SU-DHL-6 (cell line): Measurements from ENCODE around the gene CHGA.
A peak's percentile ranks its signal among the peaks of the same experiment; 100 is the strongest.

Experiments
- H2AFZ ChIP-seq: fragments of 200-600 bp; sonication (generic); 2 replicates; pipeline ENCODE4 v1.6.1; 2014; ENCODE audit warnings: low read depth, mild to moderate bottlenecking, moderate library complexity, mixed read lengths, antibody characterized with exemption, low read length; ENCODE audit not compliant: severe bottlenecking
- H3F3A ChIP-seq: fragments of 200-600 bp; shearing (Covaris generic); 2 replicates; pipeline ENCODE4 v1.6.0; 2016; ENCODE audit warnings: antibody characterized with exemption, mild to moderate bottlenecking; ENCODE audit not compliant: insufficient read depth
- H3K27ac ChIP-seq: fragments of 200-600 bp; sonication (generic); 2 replicates; pipeline ENCODE4 v1.5.1; 2016; ENCODE audit warnings: low read depth, mild to moderate bottlenecking, low read length, moderate library complexity, mixed read lengths
- H3K27me3 ChIP-seq: fragments of 200-600 bp; sonication (generic), shearing (Covaris generic); 2 replicates; pipeline ENCODE4 v1.6.0; 2014; ENCODE audit warnings: mild to moderate bottlenecking, low read length
- H3K36me3 ChIP-seq: fragments of 200-600 bp; sonication (generic); 2 replicates; pipeline ENCODE4 v1.6.1; 2014; ENCODE audit warnings: mild to moderate bottlenecking, low read length, mixed read lengths
- H3K4me2 ChIP-seq: fragments of 300-600, 200-600 bp; shearing (Covaris generic), sonication (generic); 2 replicates; pipeline ENCODE4 v1.6.0; 2014; ENCODE audit warnings: low read length, low read depth, mild to moderate bottlenecking; ENCODE audit not compliant: poor library complexity, severe bottlenecking
- H3K4me3 ChIP-seq: fragments of 200-600 bp; sonication (generic); 2 replicates; pipeline ENCODE4 v1.5.1; 2014; ENCODE audit warnings: antibody characterized with exemption, low read length, mild to moderate bottlenecking, mixed read lengths; ENCODE audit not compliant: insufficient read depth, poor library complexity, severe bottlenecking
- H3K79me2 ChIP-seq: fragments of 200-600 bp; sonication (generic); 2 replicates; pipeline ENCODE4 v1.6.1; 2014; ENCODE audit warnings: mild to moderate bottlenecking, low read length, moderate library complexity; ENCODE audit not compliant: insufficient read depth
- H3K9ac ChIP-seq: fragments of 200-600 bp; sonication (generic); 2 replicates; pipeline ENCODE4 v1.7.0; 2014; ENCODE audit warnings: mild to moderate bottlenecking, low read length
- H3K9me2 ChIP-seq: fragments of 200-600 bp; sonication (generic); replicated peaks from 2 replicates; pipeline ENCODE4 v1.6.1; 2014; ENCODE audit warnings: low read length; ENCODE audit not compliant: insufficient read depth
- H3K9me3 ChIP-seq: fragments of 200-600 bp; sonication (generic); 2 replicates; pipeline ENCODE4 v1.6.1; 2014; ENCODE audit warnings: low read length, mixed read lengths; ENCODE audit not compliant: insufficient read depth
- H4K20me1 ChIP-seq: fragments of 200-600 bp; sonication (generic); 2 replicates; pipeline ENCODE4 v1.6.1; 2014; ENCODE audit warnings: low read depth, mild to moderate bottlenecking, antibody characterized with exemption, low read length, moderate library complexity, mixed read lengths
- EZH2phosphoT487 ChIP-seq: fragments of 200-600 bp; sonication (generic), shearing (Covaris generic); conservative IDR thresholded peaks from 2 replicates; pipeline ENCODE4 v1.6.1; 2018; ENCODE audit warnings: mild to moderate bottlenecking, antibody characterized with exemption, low read length, moderate library complexity, mixed read lengths
- TF ChIP-seq, protein P1 (sequence below): fragments of 200-600 bp; sonication (generic); IDR thresholded peaks from one replicate; pipeline ENCODE4 v1.5.1; 2017; ENCODE audit warnings: antibody characterized with exemption, mild to moderate bottlenecking, low read length, moderate library complexity; ENCODE audit not compliant: insufficient read depth, poor library complexity, severe bottlenecking

The CHGA gene

GRCh38 chr14:92974541-92975345 is 51.8 kb downstream of the CHGA start:
- Histone ChIP-seq H3K9me3 (peaks cover 32% of the 10 kb centered on the region), H4K20me1 (no peaks in the 10 kb centered on the region), H3K27ac (no peak overlapping the region), H3K4me3 (no peak overlapping the region), H3K9me2 (no peaks in the 10 kb centered on the region), H3F3A (no peaks in the 10 kb centered on the region), H3K79me2 (no peaks in the 10 kb centered on the region), H2AFZ (no peak overlapping the region), H3K4me2 (no peak overlapping the region), H3K36me3 (no peaks in the 10 kb centered on the region), H3K27me3 (no peaks in the 10 kb centered on the region), H3K9ac (no peak overlapping the region)
- no peak for TF ChIP-seq EZH2phosphoT487
- TF ChIP-seq, protein P1, sequence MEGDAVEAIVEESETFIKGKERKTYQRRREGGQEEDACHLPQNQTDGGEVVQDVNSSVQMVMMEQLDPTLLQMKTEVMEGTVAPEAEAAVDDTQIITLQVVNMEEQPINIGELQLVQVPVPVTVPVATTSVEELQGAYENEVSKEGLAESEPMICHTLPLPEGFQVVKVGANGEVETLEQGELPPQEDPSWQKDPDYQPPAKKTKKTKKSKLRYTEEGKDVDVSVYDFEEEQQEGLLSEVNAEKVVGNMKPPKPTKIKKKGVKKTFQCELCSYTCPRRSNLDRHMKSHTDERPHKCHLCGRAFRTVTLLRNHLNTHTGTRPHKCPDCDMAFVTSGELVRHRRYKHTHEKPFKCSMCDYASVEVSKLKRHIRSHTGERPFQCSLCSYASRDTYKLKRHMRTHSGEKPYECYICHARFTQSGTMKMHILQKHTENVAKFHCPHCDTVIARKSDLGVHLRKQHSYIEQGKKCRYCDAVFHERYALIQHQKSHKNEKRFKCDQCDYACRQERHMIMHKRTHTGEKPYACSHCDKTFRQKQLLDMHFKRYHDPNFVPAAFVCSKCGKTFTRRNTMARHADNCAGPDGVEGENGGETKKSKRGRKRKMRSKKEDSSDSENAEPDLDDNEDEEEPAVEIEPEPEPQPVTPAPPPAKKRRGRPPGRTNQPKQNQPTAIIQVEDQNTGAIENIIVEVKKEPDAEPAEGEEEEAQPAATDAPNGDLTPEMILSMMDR, result no peak

DNA sequence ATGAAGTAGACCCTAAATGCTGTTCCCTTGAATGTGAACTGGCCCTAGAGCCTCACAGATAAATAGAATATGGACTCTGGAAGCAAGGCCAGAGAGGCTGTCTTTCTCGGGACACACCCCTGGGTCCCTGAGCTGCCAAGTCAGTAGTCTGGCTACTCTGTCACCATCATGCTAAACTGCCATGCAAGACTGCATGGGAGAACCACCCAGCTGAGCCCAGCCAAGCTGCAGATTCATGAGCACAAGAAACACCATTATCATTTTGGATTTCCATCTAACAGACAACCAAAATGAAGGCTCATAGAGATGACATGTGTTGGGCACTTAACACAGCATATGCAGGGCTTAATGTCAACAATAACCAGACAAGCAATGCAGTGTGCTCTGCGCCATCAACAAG is 53.3 kb downstream of the CHGA start:
- no peak for TF ChIP-seq EZH2phosphoT487
- TF ChIP-seq, protein P1, result no peak
- H4K20me1 ChIP-seq, result no peaks in the 10 kb centered on the region
- H3K4me2 ChIP-seq, result no peak overlapping the region
- no peak overlapping the region for H3K9ac ChIP-seq
- H2AFZ ChIP-seq, result no peak overlapping the region
- H3K9me2 ChIP-seq, result no peaks in the 10 kb centered on the region
- no peak overlapping the region for H3K4me3 ChIP-seq
- H3K27me3 ChIP-seq, result no peaks in the 10 kb centered on the region
- no peak overlapping the region for H3K27ac ChIP-seq
- H3K9me3 ChIP-seq, result peaks cover 39% of the 10 kb centered on the region
- no peaks in the 10 kb centered on the region for H3K79me2 ChIP-seq
- no peaks in the 10 kb centered on the region for H3F3A ChIP-seq
- H3K36me3 ChIP-seq, result no peaks in the 10 kb centered on the region

GRCh38 chr14:92978229-92979021 is 55.5 kb downstream of the CHGA start:
- Histone ChIP-seq H3K9me3 (peaks cover 39% of the 10 kb centered on the region), H3K36me3 (no peaks in the 10 kb centered on the region), H3K4me3 (no peak overlapping the region), H3K4me2 (no peak overlapping the region), H3K27ac (peak overlapping the region; percentile 17; the same call in 1 of the 2 replicates), H3K27me3 (no peaks in the 10 kb centered on the region), H3K79me2 (no peaks in the 10 kb centered on the region), H3K9me2 (no peaks in the 10 kb centered on the region), H2AFZ (no peak overlapping the region), H3F3A (no peaks in the 10 kb centered on the region), H4K20me1 (no peaks in the 10 kb centered on the region), H3K9ac (no peak overlapping the region)
- no peak for TF ChIP-seq EZH2phosphoT487
- TF ChIP-seq, protein P1, result no peak
